A673 (cell line): ENCODE measurements around the gene HDGFL3.

Experiments used
- CTCF ChIP-seq: fragments of 300-800, 200-600 bp; sonication (generic); conservative IDR thresholded peaks from 2 replicates; pipeline ENCODE4 v1.5.1; 2017; ENCODE audit warnings: low read depth, mild to moderate bottlenecking, antibody characterized with exemption, low read length, moderate library complexity, mixed read lengths
- EZH2 ChIP-seq: fragments of 200-600 bp; sonication (generic); IDR thresholded peaks from 2 replicates; pipeline ENCODE4 v1.6.1; 2017; ENCODE audit warnings: borderline replicate concordance, low read depth, mild to moderate bottlenecking, mixed read lengths, antibody characterized with exemption, low read length; ENCODE audit not compliant: poor library complexity, severe bottlenecking

- TF ChIP-seq CTCF = no peak
- TF ChIP-seq EZH2 = no peak
These were observed 126.2 kb downstream of the HDGFL3 start for GRCh38 chr15:83081256-83082014.
